ENCODE results near the gene HSD11B1.

Gene HSD11B1

DNA sequence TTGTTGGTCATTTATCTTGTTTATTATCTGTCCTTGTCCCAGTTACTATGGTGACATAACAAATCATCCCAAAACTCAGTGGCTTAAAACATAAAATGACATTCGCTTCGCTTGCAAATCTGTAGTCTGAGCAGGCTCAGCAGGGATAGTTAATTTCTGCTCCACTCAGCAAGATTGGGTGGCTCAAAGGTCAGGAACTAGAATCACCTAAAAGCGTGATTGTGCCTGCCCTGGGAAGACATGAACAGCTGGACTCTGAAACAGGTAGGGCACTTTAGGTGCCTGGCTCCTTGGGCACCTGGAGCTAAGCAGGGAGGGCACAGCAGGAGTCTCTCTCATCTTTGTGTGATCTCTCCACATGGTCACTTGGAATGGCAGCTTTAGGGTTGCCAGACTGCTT is 36.5 kb downstream of the HSD11B1 start:
- Histone ChIP-seq H3K9ac (ENCODE audit: low read length) (no peak overlapping the region), H3K79me2 (ENCODE audit: insufficient read depth, low read length) (no peaks in the 10 kb centered on the region), H3K4me1 (ENCODE audit: insufficient read depth, low read length, severe bottlenecking) (no peaks in the 10 kb centered on the region), H3K36me3 (ENCODE audit: insufficient read depth, low read length) (no peaks in the 10 kb centered on the region), H3K9me2 (ENCODE audit: low read depth, low read length) (no peaks in the 10 kb centered on the region), H3K9me3 (ENCODE audit: low read length) (no peaks in the 10 kb centered on the region), H3K4me2 (ENCODE audit: low read length) (no peak overlapping the region), H4K20me1 (ENCODE audit: insufficient read depth, low read length) (no peaks in the 10 kb centered on the region), H3K27me3 (ENCODE audit: insufficient read depth, low read length) (no peaks in the 10 kb centered on the region), H3K4me3 (ENCODE audit: low read depth, low read length, poor library complexity, severe bottlenecking) (no peak overlapping the region), H3F3A (ENCODE audit: insufficient read depth, low read length) (no peaks in the 10 kb centered on the region), H3K27ac (ENCODE audit: low read depth, low read length, poor library complexity, severe bottlenecking) (no peak overlapping the region), H2AFZ (ENCODE audit: low read length) (no peak overlapping the region)
- TF ChIP-seq CTCF (IDR thresholded peaks at IDR 0.05; ENCODE audit: low read length) (no peak), EZH2 (IDR thresholded peaks at IDR 0.05; ENCODE audit: borderline replicate concordance, low read length) (no peak)

DNA sequence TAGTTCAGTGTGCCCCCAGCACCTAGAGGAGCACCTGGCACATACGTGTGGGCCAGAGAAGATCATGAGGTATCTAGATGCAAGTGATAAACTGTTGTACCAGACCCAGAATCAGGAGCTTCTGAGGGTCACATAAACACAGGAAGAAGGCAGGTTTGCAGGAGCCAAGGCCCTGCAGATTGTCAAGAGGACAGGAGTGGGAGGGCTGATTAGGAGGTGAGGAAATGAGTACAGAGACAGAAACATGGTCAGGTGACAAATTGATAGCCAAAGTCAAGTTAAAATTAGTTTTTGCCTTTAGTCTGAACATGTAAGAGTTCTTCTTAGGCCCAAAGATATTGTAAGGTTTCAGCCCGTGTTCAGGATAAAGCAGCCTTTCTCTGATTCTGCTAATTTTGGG is 37.2 kb downstream of the HSD11B1 start:
- H3K79me2 ChIP-seq (ENCODE audit: insufficient read depth, low read length), result no peaks in the 10 kb centered on the region
- no peaks in the 10 kb centered on the region for H3K36me3 ChIP-seq (ENCODE audit: insufficient read depth, low read length)
- no peaks in the 10 kb centered on the region for H3K4me1 ChIP-seq (ENCODE audit: insufficient read depth, low read length, severe bottlenecking)
- H3K27ac ChIP-seq (ENCODE audit: low read depth, low read length, poor library complexity, severe bottlenecking), result no peak overlapping the region
- H3K9ac ChIP-seq (ENCODE audit: low read length), result no peak overlapping the region
- no peak overlapping the region for H2AFZ ChIP-seq (ENCODE audit: low read length)
- H3K9me2 ChIP-seq (ENCODE audit: low read depth, low read length), result no peaks in the 10 kb centered on the region
- no peaks in the 10 kb centered on the region for H3K27me3 ChIP-seq (ENCODE audit: insufficient read depth, low read length)
- no peaks in the 10 kb centered on the region for H3F3A ChIP-seq (ENCODE audit: insufficient read depth, low read length)
- no peaks in the 10 kb centered on the region for H4K20me1 ChIP-seq (ENCODE audit: insufficient read depth, low read length)
- H3K4me2 ChIP-seq (ENCODE audit: low read length), result no peak overlapping the region
- no peaks in the 10 kb centered on the region for H3K9me3 ChIP-seq (ENCODE audit: low read length)
- TF ChIP-seq CTCF (IDR thresholded peaks at IDR 0.05; ENCODE audit: low read length), result no peak
- no peak for TF ChIP-seq EZH2 (IDR thresholded peaks at IDR 0.05; ENCODE audit: borderline replicate concordance, low read length)
- H3K4me3 ChIP-seq (ENCODE audit: low read depth, low read length, poor library complexity, severe bottlenecking), result no peak overlapping the region

DNA sequence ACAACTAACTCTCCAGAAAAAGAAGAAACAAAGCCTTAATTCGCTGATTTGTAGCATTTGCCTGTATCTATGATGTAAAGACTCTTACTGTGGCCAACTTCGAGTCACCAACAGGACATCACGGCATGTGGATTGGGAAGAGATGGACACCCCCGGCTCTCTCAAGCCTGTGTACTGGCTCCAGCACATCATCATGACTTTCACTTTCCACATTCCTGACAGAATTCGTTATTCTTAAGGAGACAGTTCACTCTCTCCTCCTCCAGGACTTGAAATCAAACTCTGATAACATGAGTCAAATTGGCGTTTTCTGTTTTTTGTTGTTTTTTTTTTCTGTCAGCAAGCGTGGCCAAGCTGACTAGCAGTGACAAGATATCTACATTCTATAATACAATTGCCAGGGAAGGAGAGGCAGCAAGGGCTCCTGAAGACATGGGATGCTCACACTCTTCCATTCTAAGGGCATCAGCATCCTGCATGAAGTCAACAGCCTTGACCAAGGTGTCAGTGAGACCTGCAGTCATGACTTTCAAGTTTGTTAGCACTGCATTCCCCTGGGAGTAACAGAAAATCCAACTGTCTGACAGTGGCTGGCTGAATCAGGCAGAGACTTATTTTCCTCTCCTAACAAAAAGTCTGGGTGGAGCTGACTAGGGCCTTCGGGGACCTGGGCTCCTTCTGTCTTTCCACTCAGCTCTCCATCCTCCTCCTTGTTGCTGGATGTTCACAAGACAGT is 37.9 kb downstream of the HSD11B1 start:
- Histone ChIP-seq H3K36me3 (ENCODE audit: insufficient read depth, low read length) (no peaks in the 10 kb centered on the region), H4K20me1 (ENCODE audit: insufficient read depth, low read length) (no peaks in the 10 kb centered on the region), H3K9me2 (ENCODE audit: low read depth, low read length) (no peaks in the 10 kb centered on the region), H3K27me3 (ENCODE audit: insufficient read depth, low read length) (no peaks in the 10 kb centered on the region), H3K4me3 (ENCODE audit: low read depth, low read length, poor library complexity, severe bottlenecking) (no peak overlapping the region), H3K27ac (ENCODE audit: low read depth, low read length, poor library complexity, severe bottlenecking) (no peak overlapping the region), H3K9me3 (ENCODE audit: low read length) (no peaks in the 10 kb centered on the region), H3K4me2 (ENCODE audit: low read length) (no peak overlapping the region), H3K9ac (ENCODE audit: low read length) (no peak overlapping the region), H3K79me2 (ENCODE audit: insufficient read depth, low read length) (no peaks in the 10 kb centered on the region), H3F3A (ENCODE audit: insufficient read depth, low read length) (no peaks in the 10 kb centered on the region), H2AFZ (ENCODE audit: low read length) (no peak overlapping the region), H3K4me1 (ENCODE audit: insufficient read depth, low read length, severe bottlenecking) (no peaks in the 10 kb centered on the region)
- TF ChIP-seq CTCF (IDR thresholded peaks at IDR 0.05; ENCODE audit: low read length) (no peak), EZH2 (IDR thresholded peaks at IDR 0.05; ENCODE audit: borderline replicate concordance, low read length) (no peak)
